Suppressor macrophage treated with lipopolysaccharide for 4 hours (primary cell): ENCODE results near the gene RBM20.
"Not testable (repeated sequence)": the region's sequence is repeated elsewhere in the genome, so short reads cannot be mapped to it uniquely, and the experiment has no call there.

ENCODE experiments used
- DNase-seq: peaks from one replicate; pipeline ENCODE4 v3.0.0-alpha.2; 2020

The RBM20 gene

DNA sequence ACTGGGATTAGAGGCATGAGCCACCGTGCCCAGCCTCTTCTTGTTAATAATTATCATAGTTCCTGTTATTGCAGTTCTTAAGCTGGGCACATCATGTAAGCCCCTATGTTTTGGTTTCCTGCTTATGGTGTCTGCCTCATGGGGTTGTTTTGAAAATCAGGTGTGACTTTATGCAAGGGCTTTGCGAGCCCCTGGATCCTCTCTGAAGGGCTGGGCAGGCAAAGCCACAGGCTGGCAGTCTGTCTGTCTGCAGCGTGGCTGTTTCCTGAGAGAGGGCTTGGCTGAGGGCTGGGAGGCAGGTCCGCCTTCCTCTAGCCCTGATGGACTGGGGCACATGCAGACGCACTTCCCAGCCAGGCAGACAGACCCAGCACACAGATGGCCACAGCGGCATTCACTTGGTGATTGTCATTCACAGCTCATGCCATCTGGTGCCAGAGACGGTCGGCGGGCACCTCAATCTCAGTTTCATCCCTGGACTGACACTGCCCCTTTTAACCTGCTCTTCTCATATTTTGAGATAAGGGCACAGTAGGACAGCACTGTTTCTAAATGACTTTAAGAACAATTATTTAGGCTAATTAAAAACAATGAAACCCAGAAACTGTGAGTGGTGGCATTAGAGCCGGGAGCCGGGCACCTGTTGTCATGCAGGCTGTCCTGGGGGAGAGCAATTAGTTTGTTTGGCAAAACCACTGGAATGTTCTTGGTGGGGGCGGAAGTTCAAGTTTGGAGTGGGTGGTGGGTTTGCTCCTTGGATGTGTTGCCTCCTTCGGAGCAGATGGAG lies 35.5 kb downstream of the RBM20 start:
- DNase-seq: no peak

DNA sequence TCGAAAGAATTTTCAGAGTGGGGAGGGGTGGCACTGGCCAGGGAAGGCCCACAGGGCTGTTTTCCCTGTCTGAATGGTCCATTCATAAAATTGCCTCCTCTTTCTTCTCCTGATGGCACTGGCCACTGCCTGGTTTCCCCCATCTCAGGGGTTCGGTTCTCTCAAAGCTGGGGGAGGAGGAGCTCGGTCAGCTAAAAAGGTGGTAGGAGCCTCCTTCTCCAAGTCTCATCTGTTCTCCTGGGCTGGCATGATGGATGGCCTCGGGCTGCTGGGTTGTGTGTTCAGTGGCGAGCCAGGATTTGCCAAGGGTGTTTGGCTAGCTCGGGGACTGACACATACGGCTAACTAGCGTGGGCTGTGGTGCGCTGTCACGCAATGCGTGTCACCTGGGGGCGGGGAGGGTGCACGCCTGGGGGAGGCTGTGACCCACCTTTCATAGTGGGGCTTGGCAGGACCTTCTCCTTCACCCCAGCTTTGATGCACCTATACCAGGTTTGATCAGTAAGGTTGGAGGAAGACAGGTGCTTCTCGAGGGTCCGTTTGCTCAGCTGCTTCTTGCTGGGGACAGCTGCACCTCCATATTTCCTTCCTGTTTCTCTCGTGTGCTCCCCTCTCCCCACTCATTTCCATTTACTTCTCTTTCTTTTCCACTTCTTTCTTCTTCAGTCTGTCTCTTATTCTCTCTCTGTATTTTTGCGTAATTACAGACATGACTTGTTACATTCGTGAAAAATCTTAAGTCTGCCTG lies 36.3 kb downstream of the RBM20 start:
- DNase-seq: no peak

DNA sequence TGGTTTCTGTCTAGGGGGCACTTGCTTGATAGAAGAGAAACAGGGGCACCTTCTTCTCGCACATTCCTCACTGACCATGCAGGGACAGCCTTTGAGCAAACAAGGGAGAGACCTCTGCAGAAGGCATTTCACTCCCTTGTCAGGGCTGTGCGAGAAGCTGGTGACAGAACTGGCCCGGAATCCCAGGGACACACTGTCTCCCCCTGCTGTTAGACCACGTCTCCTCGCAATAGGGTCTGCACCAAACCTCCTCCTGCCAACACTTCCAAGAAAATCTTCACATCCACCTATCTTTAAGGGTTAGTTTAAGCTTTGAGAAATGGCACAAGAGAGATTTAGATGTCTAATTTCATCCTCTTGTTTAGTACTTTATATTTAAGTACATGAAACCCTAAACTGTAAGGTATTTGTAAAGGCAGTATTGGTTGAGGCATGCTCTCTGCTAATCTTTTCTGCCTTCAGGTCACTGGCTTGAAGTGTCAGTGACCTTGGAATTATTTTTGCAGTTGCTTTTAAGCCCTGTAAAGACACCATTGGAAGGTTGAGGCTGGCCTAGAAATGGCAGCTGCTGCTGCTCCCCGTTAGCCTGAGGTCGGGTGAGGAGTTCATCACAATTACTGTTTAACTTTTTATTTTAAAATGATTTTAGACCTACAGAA lies 37.0 kb downstream of the RBM20 start:
- DNase-seq: peak; percentile 50

DNA sequence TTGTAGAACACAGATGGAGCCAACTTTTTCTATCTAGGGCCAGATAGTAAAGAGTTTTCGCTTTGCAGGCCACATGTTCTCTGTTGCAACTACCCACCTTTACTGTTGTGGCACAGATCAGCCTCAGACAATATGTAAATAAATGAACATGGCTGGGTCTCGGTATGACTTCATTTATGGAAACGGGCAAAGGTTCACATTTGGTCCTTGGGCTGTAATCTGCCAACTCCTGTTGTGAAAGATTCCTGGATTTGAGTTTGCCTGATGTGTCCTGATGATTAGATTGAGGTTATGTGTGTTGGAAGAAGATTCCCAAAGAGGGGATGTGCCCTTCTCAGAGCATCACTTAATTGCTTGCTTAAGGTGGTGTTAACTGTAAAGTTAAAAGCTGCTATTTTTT lies 38.2 kb downstream of the RBM20 start:
- no peak for DNase-seq

DNA sequence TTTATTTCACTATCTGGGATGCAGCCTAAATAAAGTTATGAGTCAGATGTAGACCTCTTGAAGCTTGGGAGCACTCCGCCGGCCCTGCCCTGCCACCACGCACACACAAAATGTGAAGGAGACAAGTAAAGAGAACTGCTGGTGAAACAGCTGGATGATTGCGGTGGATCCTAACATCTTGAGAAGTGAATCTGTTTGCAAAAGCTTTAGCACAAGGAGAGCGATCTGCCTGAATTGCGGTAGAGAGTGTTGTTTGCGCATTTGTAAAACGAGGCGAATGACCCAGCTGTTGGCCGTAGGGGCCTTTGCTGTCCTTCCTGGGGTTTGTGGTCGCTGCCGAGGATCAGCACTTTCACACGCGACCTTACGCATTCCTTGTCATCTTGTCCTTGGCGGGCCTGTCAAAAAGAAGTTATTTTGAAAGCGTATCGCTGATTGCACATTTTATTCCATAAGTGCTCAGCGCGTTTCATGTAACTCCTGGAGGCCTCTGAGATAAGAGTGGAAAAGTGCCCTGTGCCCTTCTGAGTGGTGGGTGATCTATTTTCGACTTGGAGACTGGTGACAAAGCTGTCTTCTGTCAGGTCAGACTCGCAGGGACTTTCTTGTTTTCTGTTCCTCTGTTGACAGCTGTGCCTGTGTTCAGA lies 40.8 kb downstream of the RBM20 start:
- no peak for DNase-seq

DNA sequence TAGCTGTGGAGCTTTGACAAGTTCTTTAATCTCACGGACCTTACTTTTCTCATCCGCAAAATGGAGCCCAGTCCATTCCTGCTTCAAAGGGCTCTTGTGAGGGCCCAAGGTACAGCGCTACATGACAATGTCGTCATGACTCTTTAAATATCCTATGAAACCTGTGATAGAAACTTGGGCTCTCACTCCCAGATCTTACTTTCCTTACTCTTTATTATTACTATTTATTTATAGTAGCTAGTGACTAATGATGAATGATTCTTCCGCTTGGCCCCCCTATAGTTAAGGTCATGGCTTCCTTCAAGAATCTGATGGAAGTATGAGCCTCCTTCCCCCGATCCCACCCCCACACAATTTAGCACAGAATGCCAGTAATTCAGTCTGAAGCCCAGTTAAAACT lies 41.9 kb downstream of the RBM20 start:
- no peak for DNase-seq

DNA sequence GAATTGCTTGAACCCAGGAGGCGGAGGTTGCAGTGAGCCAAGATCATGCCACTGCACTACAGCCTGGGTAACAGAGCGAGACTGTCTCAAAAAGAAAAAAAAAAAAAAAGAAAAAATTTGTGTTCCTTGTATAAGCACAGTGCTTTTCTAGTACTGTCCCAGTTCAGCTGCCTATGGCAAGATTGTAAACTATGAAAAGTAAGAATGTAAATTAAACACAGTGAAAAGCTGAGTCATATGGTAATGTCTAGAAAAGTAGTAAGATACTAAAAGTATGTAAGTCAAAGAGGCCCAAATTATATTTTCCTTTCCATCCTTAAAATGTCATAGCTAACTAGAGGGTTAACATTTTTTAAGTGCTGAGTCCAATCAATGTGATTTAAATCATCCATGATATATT lies 42.8 kb downstream of the RBM20 start:
- DNase-seq: no peak

DNA sequence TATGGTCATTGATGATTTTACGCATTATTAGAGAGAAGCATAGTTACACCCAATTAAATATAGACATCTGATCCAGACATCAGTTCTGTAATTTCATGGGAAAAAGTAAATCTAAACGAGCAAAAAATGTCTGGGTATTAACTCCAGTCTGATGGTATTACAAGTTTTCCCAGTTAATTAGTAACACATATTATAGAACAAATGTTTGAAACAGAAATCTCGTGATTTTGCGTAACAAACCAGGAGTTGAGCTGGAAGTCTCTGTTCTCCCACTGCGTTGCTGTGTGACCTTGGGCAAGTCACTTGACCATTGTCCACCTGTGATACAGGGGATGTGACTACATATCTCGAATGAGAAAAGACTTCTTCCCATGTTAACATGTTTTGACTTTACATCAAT lies 43.3 kb downstream of the RBM20 start:
- DNase-seq: no peak

DNA sequence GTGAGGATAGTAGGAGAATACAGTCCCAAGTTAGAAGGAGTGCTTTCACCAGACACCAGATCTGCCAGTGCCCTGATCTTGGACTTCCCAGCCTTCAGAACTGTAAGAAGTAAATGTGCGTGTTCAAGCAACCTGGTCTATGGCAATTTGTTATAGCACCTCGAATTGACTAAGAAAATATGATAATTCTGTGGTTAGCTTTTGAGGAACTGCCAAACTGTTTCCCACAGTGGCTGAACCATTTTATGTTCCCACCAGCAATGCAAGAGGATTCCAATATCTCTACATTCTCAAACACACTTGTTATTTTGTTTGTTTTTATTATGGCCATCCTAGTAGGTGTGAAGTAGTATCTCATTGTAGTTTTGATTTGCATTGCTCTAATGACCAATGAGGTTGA lies 47.0 kb downstream of the RBM20 start:
- no peak for DNase-seq

DNA sequence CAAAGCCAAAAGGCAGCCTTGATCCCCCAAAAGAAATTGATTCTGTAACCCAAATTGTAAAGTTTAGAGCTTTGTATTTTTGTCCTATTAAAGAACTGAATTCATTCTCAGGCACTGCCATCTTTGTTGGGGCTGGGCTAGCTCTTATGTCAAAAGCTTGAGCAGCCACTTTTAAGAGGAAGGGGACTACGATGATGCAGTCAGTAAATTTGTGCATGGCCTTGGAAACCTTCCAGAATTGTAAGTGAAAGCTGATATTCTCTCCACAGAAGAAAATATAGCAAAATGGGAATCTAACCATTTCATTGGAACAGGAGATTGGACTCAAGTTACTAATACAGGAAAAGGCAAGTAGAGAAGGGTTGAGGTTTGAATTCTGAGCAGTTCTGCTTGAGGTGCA lies 50.1 kb downstream of the RBM20 start:
- no peak for DNase-seq

DNA sequence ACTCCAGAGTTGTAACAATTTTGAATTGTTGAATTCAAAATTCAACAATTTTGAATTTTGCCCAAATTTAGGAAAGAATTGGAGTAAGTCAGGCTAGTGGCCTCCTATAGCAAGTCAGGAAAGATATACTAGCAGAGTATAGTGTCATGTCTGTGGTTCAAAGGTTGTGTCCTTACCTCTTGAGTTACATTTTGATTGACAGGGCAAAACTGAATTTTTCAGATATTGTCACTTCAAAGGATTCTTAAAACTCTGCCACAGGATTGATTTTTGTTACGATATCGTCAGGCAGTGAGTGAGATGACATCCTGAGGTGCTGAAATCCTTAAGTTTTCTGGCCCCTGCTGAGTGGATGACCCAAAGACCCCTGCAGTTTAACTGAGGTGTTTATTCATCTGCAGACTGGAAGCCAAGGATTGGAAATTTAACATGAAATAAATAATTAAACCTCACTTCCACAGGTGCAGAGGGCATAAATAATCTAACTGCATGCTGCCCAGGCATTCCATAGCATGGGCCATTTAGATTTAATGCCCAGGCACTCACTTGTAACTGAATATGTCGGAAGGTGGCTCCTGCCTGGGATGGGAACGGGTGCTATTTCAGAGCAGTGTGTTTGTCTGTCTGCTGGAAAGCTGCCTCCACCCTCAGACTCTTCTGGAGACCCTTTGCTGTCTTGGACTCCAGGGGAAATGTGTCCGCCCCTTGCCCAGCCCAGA lies 50.8 kb downstream of the RBM20 start:
- DNase-seq: no peak

DNA sequence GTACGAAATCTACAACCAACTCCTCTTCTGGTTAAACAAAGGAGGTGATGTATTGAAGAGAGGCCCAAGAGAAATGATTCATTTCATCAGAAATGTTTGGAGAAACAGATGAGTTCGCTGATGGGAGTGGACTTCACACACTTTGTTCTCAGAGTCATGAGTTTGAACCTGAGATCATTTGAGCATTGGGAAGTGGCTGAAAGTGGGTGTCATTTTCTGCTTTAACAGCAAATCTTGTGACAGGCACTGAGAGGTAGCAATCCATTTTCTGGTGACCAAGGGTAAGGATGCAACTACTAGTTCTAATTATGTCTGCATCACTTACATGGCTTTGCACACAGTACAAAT lies 51.4 kb downstream of the RBM20 start:
- DNase-seq: peak; percentile 55

DNA sequence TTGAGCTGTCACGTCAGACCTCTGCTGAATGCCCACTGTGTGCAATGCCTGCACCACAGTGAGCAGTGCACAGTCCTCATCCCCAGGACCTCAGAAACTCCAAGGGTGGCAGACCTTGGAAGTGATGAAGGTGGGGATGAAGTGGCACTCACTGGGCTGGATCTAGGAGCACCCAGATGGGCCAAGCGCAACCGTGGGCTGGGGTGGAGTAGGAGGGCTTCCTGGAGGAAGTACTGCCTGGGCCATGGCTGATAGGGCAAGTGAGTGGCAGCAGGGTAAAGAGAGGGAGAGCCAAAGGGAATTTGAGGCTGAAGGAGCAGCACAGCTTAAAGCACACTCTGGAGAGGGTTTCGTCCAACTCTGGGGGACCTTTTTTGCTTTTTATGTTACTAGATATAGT lies 52.3 kb downstream of the RBM20 start:
- DNase-seq: no peak

DNA sequence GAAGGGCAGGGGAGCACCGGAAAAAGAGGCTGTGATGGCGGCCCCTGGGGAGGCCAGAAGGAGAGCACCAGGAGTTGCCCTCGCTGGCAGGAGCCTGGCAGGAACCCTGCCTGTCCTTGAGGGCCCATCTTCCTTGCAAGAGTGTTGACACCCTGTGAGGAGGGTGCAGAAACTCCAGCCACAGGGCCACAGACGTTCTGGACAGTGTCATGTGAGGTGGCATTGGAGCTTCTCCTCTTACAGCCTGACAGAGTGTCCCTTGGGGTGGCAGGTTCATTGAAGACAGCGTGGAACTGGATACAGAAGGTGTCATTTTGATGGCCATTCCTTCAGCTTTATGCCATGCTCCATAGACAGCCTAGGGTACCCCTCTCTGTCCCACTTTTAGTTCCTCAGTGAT lies 54.2 kb downstream of the RBM20 start:
- DNase-seq: no peak

DNA sequence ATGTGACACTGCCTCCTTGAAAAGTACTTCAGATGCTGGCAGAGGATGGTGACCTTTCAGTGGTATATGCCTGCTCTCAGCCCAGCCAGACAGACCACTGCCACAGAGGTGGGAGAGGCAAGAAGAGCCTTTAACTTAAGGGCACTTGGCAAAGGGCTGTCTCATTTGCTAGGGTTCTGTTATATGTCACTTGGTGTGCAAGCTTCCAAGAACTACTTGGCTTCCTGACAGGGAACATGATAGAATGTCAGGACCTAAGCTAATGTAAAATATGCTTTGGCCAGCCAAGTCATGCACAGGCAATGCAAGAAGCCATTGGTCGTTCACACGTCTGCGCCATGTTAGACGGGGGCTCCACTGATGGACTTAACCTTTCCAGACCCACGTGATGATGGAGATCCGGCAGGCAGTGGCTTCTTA lies 54.7 kb downstream of the RBM20 start:
- DNase-seq: no peak

DNA sequence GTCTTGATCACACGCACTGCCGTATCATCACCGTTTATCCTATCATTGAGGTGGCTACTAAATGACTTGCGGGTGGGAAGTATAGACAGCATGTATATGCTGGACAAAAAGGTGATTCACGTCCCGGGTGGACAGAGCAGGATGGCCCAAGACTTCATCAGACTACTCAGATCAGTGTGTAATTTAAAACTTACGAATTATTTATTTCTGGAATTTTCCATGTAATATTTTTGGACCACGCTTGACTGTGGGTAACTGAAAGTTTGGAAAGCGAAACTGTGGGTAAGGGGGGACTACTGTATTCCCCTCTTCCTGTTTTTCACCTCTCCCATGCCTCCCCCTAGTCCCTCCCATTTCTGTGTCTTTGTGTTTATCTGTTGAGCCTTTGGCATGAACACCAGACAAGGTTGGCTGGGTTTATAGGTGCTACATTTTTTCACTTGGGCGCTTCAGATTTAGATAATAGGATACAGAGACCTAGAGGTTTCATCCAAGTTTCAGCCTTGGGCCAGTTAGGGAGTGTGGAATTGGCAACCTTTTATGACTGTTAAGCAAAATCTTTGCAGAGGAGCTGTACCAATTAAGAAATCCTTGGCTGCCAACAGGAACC lies 55.8 kb downstream of the RBM20 start:
- no peak for DNase-seq

DNA sequence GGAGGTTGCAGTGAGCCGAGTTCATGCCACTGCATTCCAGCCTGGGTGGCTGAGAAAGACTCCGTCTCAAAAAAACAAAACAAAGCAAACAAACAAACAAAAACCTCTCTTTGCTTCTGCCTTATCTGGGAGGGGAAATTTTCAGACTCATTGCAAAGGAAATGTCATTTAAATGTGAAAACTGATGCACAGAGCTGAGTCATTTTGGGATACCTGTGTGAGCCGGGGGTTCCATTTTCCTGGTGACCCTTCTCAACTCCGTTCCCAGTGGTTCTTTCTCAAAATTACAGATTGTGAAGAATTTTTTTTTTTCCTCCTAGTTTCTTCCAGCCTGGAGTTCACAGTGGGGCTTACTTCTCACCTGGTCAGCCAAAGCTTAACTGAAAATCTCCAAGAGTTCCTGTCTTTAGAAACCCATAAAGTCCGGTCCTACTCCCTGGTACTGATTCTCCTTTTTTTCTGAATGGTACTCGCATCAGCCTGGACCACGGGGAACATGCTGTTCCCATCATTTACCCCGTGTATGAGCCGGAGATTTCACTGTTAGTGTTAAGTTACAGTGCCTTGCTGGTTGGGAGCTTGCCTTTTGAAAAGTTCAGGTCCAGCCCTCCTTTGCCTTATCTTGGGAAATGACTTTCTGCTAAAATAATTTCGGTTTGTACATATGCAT lies 56.9 kb downstream of the RBM20 start:
- DNase-seq: no peak

DNA sequence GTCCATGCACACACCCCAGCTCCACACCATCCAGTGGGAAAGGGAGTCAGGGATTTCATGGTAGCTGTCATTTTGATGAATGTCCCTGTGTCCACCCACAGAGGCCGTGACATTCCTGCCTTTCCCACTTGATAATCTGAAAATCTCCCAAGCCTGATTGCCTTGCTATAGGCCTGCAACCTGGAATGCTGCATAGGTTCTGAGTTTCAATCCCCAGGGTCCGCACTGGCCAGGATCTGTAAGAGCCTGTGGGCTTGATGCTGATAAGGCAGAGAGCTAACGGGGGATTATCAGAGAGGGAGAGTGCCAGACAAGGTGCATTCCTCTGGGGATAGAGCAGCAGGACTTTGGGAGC lies 57.5 kb downstream of the RBM20 start:
- no peak for DNase-seq

DNA sequence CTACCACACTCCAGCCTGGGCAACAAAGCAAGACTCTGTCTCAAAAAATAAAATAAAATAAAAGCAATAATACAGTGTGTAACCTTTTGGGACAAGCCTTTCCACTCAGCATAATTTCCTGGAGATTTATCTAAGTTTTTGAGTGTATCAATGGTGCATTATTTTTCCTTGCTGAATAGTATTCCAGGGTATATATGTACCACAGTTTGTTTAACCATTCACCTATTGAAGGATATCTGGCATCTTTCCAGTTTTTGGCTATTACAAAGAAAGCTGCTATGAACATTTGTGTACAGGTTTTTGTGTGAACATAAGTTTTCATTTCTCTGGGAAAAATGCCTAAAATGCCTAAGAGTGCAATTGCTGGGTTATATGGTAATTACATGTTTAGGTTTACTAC lies 59.9 kb downstream of the RBM20 start:
- DNase-seq: no peak

DNA sequence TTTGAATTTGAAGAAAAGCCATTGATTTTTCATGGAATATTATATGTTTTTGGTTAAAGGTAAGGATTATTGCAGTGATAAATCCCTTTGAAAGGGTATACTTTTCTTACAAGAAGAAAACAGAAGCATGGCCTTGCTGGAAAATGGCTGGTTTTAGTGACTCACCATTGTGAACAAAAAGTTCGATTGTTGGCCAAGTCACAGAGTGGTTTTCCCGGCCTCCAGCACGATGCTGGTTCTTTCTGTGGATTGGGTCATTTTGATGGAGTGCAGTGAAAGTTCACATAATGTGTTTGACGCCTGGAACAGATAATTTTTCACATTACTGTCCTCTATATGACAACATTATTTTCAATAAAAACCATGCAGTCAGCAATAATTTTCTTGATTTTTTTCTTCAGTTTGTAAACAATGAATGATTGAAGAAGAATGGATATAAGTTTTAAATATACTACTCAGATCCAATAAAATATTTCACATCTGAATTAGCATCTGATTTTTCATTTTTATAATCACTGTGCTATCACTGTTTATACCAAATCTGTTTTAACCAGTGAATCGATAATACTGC lies 60.9 kb downstream of the RBM20 start:
- DNase-seq: no peak

DNA sequence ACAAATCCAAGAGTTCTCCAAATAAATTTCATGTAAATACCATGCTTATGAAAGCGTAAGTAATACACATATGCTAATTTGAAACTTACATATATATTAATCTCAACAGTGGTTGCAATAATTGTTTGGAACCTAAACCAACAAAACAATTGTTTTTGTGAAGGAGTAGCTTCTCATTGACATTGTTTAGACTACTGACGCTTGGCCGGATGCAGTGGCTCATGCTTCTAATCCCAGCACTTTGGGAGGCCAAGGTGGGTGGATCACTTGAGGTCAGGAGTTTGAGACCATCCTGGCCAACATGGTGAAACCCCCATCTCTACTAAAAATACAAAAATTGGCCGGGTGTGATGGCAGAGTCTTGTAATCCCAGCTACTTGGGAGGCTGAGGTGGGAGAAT lies 61.5 kb downstream of the RBM20 start:
- not testable (repeated sequence) for DNase-seq

DNA sequence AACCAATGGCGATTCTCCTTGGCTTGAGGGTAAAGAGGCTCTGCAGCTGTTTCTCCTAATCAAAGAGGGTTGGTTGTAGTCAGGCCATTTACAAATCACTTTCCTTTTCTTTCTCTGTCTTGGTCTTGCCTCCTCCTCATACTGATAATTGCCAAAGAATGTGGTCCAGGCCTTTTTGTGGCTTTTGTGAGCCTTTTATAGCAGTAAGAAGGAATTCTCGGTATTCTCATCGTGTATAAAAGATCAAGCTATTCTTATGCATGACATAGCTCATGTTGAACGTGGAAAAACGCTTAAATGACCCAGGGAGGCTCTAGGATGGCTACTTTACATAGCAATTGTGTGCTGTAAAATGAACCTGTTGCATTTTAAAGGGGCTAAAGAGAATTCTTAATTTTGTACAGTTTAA lies 62.6 kb downstream of the RBM20 start:
- DNase-seq: no peak
